Posterior vena cava (tissue), 2 donors: ENCODE results near the gene PDPN. TPM values are rescaled to one million over a fixed set of nuclear protein-coding genes. Genes with fewer than 3 reads are reported as not detected.
"Not testable (repeated sequence)": the region's sequence is repeated elsewhere in the genome, so short reads cannot be mapped to it uniquely, and the experiment has no call there.

Experiments
- DNase-seq: peaks from one replicate; pipeline ENCODE4 v3.0.0-alpha.2; 2020; ENCODE audit warnings: low spot score
- intact Hi-C, 2 donors: fragments of 100-400 bp; cut with DNase I; formaldehyde crosslinking; loops; one replicate each; pipeline versions ENCODE4 v1.14.1 to v1.14.2; 2022 to 2023
- long read RNA-seq, 2 donors: library from polyadenylated mRNA; unstranded; transcript quantifications; one replicate each; pipeline ENCODE4 v2.0.0, GENCODE V29; 2020 to 2021
- total RNA-seq, 2 donors: library from RNA; stranded (reverse); fragmentation: NEBNext Ultra II Directional; extraction: Animal tissue kit (Norgen Biotek cat#: 25700); gene quantifications; one replicate each; pipeline ENCODE4 v1.2.1, GENCODE V29; 2021
- donor health status: DM: yes; HTN: yes; CAD: no.
- donor health status: DM: yes; HTN: yes; CAD: no.

Gene PDPN
- 10 to 100 TPM; 28.5 to 40.9 TPM for total RNA-seq
- long read RNA-seq, donor 1, transcript PDPN-201 (6 exons, 3,104 nt) = major isoform, 6 of 11 reads
- long read RNA-seq, donor 1, partial matches to known transcripts = 2 of 11 reads
- long read RNA-seq, donor 1, other reads (novel, unspliced or antisense) = 2 of 11 reads
- long read RNA-seq, donor 2, transcript PDPN-202 (6 exons, 2,801 nt) = major isoform, 11 of 18 reads
- long read RNA-seq, donor 2, transcript PDPN-201 (6 exons, 3,104 nt) = minor isoform, 6 of 18 reads
- long read RNA-seq, donor 2, partial matches to known transcripts = 0 of 18 reads
- long read RNA-seq, donor 2, other reads (novel, unspliced or antisense) = 1 of 18 reads

DNA sequence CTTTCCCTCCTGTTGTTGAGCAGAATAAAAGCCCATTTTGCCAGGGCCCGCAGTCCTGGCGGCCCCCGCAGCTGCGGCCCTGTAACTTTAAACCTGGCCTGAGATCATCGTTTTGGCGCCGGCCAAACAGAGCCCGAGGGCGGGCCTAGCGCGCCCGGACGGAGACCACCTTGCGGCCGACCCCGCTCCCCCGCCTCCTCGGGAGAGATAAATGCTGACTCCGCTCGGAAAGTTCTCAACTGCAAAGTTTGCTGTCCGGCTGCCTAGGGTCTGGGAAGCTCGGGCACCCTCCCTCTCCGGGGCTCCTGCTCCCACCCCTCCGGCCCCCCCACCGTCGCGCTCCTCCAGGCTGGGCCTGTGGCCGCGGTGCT lies at the start of gene PDPN:
PDPN (plus strand) TSS at position 238 of the 371 bp plus-strand sequence. CDS start 202 bp downstream, outside the sequence.
- peak; percentile 85 for DNase-seq
- intact Hi-C loops = loop anchor here in 1 of 2 donors (5.0 kb wide), 1 partner anchor 954 kb away; no protein-coding TSS in a partner anchor

GRCh38 chr1:13535227-13535626 lies 48.4 kb upstream of the PDPN start:
- intact Hi-C loops = no loop called here
- DNase-seq = peak; percentile 15

DNA sequence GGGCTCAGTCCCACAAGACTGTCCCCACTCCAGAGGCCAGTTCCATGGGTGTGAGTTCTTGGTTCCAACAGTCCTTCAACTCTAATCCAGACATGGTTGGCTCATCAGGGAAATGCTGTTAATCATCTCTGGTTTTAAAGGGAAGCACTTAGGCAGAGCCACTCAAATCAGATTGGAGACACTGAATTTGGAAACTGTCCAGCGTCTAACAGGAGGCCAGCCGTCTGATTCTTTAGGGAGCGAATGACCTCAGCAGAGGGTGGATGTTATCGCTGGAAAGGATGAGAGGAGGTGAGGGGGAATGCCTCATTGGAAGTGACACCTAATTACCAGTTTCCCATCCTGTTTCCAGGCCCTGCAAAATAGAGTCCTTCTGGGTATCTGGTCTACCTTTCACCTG lies 47.1 kb upstream of the PDPN start:
- DNase-seq = no peak
- intact Hi-C loops = no loop called here

- DNase-seq = peak; percentile 32
- intact Hi-C loops = no loop called here
These were observed 44.8 kb upstream of the PDPN start for GRCh38 chr1:13538832-13539231.

DNA sequence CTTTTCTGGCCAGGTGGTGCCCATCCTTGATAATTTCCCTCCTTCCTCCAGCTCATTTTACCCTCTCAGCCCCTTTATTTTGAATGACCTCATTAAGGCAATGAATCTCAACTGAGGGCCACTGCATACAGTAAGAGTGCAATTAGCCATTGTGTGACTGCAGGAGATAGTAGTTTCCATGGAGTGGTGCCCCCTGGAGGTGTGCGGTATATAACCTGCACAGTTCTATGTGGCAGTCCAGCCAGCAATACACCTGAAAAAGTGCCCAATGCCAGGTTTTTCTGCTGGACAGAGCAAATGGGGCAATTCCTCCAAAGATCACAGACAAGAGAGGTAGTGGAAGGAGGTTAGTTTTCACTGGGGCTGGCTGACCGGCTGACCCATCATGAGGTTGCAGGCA lies 43.9 kb upstream of the PDPN start:
- peak; percentile 48 for DNase-seq
- intact Hi-C loops = no loop called here

DNA sequence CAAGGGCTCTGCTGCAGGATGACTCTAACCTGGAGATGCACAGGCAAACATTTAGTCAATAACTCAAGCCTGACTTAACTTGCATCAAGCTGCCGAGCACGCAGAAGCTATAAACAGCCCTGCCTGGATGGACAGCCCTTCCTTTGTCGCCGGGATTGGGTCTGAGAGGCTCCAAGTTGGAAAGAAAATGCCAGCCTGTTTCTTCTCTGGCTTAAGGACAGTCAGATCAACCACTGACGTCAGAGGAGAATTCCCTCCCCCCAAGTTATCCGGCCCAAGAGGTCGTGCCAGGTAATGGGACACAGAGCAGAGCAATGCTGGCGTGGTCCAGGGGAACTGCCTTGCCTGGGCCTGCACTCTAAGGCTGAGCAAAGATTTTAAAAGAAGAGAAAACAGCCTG lies 42.8 kb upstream of the PDPN start:
- peak; percentile 34 for DNase-seq
- intact Hi-C loops = no loop called here

GRCh38 chr1:13541435-13542215 lies 42.0 kb upstream of the PDPN start:
- DNase-seq = peak; percentile 76
- intact Hi-C loops = no loop called here

- intact Hi-C loops = no loop called here
- DNase-seq = peak; percentile 82
These were observed 40.0 kb upstream of the PDPN start for GRCh38 chr1:13543451-13544220.

DNA sequence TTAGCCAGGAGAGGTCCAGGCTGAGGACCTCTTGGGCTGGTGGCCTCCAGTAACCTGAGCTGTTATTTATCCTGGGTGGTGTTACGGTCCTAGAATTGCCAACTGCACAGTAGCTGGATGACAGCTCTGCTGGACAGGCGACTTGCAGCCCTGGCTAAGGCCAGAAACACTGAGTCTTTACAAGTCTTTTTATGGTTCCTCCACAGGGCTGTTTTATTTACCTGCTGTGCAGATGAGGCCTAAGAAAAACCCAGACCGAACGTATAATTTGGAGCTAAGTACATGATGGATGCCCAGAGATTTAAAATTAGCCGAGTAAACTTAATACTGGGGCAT lies 39.4 kb upstream of the PDPN start:
- intact Hi-C loops = no loop called here
- DNase-seq = no peak

DNA sequence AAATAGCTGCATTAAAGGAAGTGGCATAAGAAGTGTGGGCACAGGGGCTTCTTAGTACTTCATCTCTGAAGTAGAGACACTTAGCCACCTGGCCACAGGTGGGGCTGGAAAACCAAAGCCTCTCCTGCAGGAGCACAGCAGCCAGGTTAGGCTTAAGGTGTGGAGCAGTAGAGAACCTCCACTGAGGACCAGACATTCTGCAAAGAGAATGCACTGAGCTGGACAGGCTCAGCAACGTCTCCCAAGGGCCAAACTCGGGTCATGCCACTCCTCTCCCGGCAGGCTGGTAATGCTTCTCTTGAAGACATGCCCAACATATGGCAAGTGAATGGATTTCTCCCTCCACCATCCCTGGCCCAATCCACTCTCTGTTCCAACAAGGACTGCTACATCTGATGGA lies 36.8 kb upstream of the PDPN start:
- DNase-seq = peak; percentile 47
- intact Hi-C loops = no loop called here

DNA sequence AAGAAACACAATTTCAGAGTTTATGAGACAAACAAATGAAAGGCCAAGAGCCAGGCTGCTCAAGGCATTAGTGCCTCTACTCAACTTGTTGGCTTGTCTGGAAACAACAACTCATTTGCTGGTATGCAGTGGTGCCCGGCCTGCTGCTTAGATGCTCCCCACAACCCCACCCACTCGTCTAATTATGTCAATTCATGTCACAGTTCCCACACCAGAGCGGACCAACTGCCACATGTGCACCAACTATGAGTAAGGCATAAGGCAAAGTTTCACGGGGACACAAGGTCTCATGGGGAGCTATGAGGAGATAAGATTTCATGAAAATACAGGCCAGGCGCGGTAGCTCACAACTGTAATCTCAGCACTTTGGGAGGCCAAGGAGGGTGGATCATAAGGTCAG lies 35.4 kb upstream of the PDPN start:
- DNase-seq = peak; percentile 30
- intact Hi-C loops = no loop called here

DNA sequence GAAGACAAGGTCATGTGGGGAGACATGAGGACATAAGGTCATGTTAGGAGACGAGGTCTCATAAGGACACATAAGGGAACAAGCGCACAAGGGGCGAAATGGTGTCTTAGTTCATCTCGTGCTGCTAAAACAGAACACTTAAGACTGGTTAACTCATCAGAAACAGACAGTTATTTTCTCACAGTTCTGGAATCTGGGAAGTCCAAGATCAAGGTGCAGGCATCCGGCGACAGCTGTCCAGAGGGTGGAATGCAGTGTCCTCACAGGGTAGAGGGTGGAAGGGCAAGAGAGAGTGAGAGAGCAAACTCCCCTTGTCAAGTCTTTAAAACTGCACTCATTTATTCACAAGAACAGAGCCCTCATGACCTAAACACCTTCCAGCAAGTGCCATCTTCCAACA lies 34.6 kb upstream of the PDPN start:
- intact Hi-C loops = no loop called here
- DNase-seq = no peak

DNA sequence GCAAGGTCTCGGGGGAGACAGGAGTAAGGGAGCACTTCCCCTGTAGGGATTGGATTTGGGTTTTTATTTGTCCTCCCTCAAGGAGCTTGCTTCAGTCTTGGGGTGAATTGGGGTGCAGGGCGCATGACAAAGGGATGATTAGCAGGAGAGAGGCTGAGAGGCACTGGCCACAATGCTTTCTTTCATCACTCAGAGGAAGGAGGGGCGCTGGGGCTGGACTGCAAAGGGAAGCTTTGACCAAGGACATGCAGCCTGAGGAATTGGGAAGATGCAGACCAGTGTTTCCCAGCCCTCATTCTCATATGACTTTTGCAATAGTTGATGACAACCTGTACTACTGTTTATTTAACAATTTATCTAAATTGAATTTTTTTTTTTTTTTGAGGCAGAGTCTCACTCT lies 34.1 kb upstream of the PDPN start:
- intact Hi-C loops = no loop called here
- peak; percentile 26 for DNase-seq

DNA sequence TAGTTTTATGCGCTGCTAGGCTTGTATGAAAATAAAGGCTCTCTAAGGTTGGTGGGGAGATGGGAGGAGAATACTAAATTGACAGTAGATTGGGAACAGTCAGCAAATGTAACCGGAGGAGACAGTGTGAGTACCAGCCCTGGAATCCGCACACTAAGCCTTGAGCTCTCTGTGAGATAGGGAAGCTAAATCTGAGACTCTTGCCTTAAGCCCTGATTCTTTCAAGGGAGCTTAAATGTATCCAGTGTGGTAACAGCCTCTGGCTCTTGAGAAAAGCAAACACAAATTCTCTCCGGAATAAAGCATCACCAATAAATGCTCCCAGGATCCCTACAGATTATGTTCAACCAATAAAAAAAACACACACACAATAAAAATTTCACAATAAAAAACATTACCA lies 33.0 kb upstream of the PDPN start:
- intact Hi-C loops = no loop called here
- DNase-seq = no peak

DNA sequence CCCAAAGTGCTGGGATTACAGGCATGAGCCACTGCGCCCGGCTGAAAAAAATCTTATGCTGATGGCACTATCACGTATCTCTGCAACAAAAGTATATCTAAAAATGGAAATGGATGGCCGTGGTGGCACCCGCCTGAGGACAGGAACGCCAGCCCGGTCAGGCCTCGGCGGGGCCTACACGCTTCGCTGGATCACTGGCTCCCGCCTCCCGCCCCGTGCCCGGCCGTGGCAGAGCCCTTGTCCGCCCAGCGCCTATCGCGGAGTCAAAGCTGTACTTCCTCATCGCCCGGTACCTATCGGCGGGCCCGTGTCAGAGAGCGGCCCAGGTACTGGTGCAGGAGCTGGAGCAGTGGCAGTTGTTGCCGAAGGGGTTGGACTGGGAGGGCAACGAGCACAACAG lies 28.8 kb upstream of the PDPN start:
- intact Hi-C loops = no loop called here

DNA sequence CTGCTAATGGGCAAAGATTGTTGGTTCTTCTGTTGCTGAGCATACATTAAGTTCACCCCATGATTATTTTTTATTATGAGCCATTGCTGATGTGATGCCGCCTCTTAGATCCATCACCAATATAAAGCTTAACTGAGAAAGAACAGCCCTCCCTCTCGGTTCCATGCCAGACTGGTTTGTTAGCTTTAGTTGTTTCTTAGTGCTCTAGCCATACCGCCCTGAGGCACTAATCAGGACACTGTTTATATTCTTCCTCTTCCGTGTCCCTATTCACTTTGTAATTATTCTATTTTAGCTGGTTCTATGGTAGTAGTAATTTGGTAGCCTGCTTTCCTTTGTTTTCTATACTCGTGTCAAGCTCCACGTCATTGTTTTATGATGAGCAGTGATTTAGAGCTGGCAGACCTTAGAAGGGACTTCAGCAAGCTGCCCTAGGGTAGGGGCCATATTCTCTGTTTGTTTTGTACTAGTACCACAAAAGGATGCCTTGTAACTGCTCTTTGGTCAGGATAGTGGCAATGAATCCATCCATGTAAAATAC lies 27.3 kb upstream of the PDPN start:
- no peak for DNase-seq
- intact Hi-C loops = no loop called here

More for the DNA sequence above, 28.8 kb upstream of the PDPN start:
- peak; percentile 70 for DNase-seq

- DNase-seq = peak; percentile 43
- intact Hi-C loops = no loop called here
These were observed 23.1 kb upstream of the PDPN start for GRCh38 chr1:13560541-13560940.

DNA sequence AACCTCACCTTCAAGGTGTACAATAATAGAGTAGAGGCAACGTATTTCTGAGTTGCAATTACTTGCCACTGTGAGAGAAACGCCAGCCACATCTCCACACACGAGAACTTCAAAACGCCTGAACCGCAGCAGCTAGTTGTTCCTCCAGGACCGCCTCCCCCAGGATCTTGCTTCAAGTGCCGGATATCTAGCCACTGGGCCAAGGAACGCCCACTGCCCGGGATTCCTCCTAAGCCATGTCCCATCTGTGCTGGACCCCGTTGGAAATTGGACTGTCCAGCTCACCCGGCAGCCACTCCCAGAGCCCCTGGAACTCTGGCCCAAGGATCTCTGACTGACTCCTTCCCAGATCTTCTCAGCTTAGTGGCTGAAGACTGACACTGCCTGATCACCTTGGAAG lies 20.7 kb upstream of the PDPN start:
- intact Hi-C loops = not testable (repeated sequence)
- DNase-seq = peak; percentile 68

GRCh38 chr1:13564073-13564472 lies 19.6 kb upstream of the PDPN start:
- peak; percentile 5 for DNase-seq
- intact Hi-C loops = no loop called here

GRCh38 chr1:13570435-13570834 lies 13.2 kb upstream of the PDPN start:
- DNase-seq, intact Hi-C loops: not testable (repeated sequence)
